Activated naive CD8-positive, alpha-beta T cell treated with anti-CD3 and anti-CD28 coated beads, Interleukin-2, amount 50 U/mL, for 16 hours (primary cell): Measurements from ENCODE around the gene PLA2G2C.

ENCODE experiments used
- DNase-seq: peaks from one replicate; pipeline ENCODE4 v3.0.0-alpha.2; 2020; ENCODE audit warnings: low read depth, low spot score

Gene PLA2G2C

GRCh38 chr1:20153000-20153418 lies 33.3 kb downstream of the PLA2G2C start:
- DNase-seq = no peak

DNA sequence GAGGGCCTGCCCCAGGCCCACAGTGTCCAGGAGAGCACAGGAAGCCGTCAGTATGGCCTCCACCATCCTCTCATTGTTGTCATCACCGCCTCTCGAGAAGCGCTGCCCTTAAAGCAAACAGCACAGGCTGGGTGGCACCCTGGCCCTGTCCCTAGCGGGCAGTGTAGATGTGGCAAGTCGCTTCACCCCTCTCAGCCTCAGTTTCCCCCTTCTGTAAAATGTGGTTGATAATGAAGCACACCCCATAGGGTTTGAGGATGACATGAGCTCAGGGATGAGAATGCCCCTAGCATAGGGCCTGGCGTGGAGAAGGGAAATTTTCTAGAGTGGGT lies 33.8 kb downstream of the PLA2G2C start:
- DNase-seq = no peak

- peak; percentile 58 for DNase-seq
These were observed 34.3 kb downstream of the PLA2G2C start for GRCh38 chr1:20151906-20152598.

DNA sequence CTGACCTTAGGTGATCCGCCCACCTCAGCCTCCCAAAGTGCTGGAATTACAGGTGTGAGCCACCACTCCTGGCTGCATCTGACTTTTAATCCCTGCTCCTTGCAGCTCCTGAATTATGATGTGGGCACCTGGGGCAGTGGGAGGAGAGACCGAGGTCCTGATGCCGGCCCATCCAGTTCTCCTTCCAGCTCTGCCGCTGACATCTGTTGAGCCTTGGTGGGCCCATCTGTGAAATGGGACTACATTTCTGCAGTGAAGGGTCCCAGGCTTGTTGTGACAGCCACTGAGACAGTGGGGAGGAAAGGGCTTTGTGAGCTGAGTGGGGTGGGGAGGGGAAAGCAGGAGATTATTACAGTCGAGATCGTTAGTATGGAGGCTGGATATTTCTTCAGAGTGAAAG lies 35.3 kb downstream of the PLA2G2C start:
- no peak for DNase-seq

- DNase-seq = no peak
These were observed 36.0 kb downstream of the PLA2G2C start for GRCh38 chr1:20150326-20150705.

DNA sequence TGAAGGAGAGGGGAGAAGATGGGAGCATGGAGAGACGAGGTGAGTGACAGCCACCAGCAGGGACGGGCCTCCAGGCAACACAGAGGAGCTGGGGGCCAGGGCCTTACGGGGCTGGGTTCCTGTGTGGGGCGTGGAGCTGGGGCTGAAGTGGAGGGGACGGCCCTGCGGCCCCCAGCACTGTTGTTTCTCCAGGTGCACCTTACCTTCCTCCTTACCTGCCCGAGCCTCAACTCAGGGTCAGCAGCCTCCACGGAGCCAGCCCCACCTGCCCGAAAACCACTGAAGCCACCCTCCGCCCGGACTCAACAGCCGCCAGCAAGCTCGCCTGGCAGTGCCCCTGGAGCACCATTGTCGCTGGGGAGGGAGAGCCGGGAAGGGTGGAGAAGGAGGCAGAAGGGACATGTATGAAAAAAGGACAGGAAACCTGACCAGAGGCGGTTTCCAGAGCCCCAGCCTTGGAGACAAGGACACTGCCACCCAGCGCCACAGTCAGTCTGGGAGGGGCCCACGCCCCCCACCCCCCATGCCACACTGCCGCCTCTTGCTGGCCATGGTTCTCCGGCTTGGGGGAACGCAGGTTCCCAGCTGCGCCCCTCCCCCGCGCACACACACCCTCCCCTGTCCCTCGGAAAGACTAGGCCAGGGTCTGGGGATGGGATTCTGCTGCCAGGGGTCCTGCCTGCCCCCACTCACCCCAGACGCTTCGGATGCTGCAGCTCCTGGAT lies 36.6 kb downstream of the PLA2G2C start:
- DNase-seq = no peak

GRCh38 chr1:20148571-20149500 lies 37.5 kb downstream of the PLA2G2C start:
- DNase-seq = no peak

DNA sequence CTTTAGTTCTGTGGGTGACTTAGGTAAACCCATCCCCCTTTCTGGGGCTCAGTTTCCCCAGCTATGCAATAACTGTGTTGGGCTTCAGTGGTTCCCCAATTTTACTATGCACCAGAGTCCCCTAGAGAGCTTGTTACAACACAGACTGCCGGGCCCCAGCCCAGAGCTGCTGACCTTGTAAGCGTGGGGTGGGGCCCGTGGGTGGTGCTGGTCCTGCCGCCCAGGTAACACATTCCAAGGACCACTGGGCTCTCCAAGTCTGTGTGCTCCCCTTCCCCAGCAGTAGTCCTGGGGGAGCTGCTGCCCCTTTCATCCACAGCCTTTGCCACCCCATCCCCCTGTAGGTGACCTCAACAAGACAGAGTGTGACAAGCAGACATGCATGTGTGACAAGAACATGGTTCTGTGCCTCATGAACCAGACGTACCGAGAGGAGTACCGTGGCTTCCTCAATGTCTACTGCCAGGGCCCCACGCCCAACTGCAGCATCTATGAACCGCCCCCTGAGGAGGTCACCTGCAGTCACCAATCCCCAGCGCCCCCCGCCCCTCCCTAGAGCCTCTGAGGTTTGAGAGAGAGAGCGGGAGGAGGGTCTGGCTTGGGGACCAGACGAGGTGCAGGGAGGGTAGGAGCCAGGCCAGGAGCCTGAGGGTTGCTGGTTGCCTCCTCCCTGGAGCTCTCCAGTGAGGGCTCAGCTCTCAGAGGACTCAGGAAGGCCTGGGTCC lies 38.3 kb downstream of the PLA2G2C start:
- DNase-seq = no peak

DNA sequence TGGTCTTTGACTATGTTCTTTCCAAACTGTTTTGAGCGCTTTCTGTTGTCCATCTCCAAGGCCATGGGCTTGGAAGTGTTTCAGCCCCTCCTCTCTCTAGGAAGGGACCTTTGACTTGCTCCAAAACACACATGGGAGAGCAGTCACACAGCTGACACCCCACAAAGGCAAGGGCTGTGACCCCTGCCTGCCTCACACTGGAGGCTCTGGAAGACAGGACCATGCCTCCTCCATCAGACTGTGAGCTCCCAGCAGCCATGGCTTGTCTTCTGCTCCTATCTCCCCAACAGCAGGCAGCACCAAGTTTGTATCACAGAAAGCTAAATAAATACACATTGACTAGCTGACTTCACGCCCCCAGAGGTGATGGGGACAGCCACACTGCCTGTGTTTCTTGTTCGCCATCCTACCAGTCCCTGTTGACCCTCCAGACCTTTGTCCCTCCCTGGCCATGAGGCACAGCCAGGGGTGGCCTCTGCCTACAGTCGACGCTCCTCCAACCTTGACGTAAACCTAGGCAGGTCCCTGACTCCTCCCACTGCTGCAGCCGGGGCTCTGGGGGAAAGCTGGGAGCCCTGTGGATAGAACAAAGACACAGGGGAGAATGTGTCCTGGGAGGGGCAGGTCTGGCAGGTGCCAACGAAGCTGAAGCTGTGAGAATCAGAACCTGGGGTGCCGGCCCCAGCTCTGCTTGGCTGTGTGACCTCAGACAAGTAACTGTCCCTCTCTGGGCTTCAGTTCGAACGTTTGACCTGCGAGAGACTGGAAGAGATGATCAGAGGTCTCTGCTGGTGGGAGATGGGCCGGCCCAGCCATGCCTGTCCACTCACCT lies 42.4 kb downstream of the PLA2G2C start:
- no peak for DNase-seq

DNA sequence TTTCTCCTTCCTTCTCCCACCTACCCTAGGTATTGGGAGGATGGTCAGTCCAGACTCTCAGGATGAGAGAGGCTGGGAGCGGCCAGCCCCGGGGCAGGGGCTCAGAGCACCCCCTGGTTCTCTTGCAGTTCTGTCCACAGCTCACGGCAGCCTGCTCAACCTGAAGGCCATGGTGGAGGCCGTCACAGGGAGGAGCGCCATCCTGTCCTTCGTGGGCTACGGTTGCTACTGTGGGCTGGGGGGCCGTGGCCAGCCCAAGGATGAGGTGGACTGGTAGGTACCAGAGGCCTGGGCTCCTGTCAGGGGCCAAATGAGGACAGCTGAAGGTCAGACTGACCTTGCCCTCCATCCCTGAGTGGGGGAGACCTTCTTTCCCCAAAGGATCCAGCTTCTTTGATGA lies 43.0 kb downstream of the PLA2G2C start:
- no peak for DNase-seq

GRCh38 chr1:20142001-20142710 lies 44.2 kb downstream of the PLA2G2C start:
- DNase-seq = no peak

DNA sequence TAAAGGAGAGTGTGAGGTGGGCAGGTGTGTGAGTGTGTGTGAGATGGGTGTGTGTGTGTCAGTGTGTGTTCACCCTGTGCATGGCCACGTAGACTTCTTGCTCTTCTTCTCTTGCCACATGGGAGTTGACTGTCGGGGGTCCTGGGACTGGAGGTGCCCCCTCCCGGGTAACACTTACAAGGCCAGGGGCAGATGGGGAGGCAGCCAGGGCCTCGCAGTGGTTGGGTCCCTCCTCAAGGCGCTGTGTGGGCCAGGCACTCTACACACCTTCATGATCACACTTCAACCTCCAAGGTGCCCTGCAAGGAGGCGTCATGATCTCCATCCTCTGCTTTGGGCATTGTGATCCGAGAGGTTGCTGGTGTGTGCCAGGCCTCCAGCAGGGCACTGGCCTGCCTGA lies 44.9 kb downstream of the PLA2G2C start:
- DNase-seq = no peak

DNA sequence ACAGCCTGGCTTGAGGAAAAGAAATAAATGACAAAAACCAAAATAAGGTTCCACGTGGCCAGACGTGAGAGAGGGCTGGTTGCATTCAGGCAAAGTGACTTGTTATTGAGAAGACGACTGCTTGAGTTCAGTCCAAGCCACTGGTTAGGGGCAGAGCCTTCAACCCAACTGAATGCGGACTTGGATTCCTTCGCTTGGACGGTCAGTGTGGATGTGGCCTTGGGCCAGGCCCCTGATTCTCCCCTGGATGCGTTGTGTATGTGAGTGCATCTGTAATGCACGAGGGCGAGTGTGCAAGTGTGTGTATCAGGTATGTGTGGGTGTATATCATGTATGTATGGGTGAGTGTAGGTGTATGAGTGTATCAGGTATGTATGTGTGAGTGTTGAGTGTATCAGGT lies 45.3 kb downstream of the PLA2G2C start:
- no peak for DNase-seq

DNA sequence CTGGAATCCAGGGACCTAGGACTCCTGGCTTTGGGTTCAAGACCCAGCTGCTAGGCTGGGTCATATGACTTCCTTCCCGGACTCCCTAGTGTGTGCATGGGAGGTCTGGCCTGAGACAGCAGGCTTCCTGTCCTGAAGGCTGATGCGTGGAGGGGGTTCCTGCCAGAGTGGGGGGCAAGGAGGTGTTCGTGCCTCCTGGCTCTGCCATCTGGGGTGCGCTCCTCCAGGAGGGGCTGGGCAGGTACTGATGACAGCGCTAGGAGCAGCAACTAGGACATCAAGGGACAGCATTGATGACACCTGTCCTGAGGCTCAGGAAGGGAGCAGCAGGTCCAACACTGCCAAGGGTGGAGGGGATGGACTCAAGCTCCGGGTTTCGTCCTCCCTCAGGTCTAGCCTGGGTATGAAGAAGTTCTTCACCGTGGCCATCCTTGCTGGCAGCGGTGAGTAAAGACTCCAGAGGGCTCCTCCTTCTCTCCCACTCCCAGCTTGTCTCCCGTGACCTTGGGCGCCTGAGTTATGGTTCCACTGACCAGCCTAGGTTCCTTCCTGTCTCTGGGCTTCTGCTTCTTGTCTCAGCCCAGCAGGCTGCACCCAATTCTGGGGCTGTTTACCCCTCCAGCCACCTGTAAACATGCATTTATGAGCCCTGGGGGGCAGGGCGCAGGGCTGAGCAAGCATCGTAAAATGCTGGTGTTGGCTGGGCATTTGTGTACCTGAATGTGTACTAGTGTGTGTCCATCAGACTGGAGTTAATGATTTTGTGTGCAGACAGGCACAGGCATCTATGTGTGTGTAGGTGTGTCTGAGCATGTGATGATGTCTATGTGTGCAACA lies 46.3 kb downstream of the PLA2G2C start:
- DNase-seq = no peak

DNA sequence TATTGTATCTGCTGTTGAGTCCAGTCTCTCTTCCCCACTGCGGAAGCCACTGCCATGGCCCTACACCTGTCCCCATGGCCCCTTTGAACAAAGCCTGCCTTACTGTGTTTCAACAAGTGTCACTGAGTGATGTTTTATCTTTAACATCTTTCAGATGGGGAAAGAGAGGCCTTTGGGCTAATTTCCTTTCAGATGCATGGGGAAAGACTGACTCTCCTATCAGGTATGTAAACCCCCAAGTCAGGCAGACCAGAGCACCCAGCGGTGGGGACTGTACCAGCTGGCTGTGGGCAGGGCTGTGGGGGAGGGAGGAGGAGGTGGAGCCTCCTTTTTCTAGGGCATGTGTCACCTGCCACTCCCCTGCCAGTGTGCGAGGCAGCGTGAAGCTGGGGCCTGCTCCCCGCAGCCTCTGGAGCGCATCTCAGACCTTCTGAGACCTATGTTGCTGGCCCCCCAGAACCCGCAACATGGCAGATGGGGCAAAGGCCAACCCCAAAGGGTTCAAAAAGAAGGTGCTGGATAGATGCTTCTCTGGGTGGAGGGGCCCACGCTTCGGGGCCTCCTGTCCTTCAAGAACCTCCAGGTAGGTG lies 47.3 kb downstream of the PLA2G2C start, which contains the start of gene PLA2G2F:
TSS of gene PLA2G2F (plus strand) at position 363 of the 590 bp plus-strand sequence. CDS start at position 468, 105 bp downstream.
- no peak for DNase-seq

- no peak for DNase-seq
These were observed 48.0 kb downstream of the PLA2G2C start for GRCh38 chr1:20138346-20138745.

DNA sequence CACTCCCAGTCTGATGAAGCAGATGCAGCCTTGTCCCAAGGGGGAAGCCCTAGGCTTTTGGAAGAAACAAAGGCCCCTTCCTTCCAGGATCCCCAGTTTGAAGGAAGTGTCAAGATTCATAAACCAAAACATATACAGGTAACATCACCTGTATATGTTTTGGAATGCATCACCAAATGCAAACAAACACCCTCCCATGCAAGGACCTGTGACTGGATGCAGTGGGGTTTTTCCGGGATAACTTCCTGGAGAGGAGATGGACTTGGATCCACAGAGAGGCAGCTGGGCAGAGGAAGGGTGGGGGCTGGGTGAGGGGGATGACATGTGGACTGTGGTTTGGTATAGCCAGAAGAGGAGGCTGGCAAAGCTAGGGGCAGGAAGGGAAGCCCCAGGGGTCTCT lies 48.7 kb downstream of the PLA2G2C start:
- no peak for DNase-seq

DNA sequence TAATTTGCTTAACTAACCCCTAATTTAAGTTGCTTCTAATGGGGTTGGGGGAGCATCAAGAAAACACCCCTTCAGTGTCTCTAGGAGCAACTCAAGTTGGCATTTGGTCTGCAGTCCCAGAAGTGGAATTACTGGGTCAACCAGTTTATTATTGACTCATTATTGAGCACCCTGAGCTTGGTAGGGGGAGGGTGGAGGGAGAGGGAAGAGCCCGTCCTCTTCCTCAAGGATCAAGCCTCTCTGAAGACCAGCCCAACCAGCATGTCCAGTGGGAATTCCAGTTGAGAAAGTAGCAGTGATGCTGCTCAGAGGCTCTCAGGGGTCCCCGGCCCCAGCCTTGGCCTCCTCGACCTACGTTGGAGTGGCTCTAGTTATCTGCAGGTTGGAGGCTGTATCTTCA lies 49.3 kb downstream of the PLA2G2C start:
- no peak for DNase-seq

DNA sequence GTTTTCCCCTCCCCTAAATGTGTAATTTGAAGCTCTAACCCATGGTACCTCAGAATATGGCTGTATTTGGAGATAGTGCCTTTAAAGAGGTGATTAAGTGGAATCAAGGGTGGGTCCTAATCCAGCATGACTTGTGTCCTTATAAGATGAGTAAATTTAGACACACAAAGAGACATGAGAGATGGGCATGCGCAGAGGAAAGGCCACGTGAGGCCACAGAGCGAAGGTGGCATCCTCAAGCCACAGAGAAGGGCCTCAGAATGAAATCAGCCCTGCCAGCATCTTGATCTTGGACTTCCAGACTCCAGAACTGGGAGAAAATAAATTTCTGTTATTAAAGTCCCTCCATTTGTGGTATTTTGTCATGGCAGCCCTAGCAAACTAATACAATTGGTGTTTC lies 50.1 kb downstream of the PLA2G2C start:
- DNase-seq = no peak
